ENCODE measurements around the gene GP2.

DNA sequence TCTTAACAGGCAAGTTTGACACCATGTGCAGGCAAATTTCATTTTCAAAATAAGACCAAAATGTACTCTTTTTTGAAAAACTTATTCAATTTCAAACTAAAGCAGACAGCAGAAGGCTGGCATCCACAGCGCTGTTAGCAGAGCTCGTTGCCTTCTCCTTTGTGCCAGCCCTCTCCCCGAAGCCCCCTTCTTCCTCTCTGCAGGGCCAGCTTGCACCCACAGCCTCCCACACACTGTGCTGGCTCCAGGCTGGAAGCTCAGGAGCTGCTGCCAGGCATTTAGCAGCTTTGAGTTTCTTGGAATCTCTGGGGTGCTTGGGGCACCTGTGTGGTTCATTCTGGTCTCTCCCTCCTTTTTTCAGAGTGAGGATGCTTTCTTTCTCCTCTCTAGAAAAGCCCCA, 37.7 kb downstream of the GP2 start:
- TF ChIP-seq, protein P1, sequence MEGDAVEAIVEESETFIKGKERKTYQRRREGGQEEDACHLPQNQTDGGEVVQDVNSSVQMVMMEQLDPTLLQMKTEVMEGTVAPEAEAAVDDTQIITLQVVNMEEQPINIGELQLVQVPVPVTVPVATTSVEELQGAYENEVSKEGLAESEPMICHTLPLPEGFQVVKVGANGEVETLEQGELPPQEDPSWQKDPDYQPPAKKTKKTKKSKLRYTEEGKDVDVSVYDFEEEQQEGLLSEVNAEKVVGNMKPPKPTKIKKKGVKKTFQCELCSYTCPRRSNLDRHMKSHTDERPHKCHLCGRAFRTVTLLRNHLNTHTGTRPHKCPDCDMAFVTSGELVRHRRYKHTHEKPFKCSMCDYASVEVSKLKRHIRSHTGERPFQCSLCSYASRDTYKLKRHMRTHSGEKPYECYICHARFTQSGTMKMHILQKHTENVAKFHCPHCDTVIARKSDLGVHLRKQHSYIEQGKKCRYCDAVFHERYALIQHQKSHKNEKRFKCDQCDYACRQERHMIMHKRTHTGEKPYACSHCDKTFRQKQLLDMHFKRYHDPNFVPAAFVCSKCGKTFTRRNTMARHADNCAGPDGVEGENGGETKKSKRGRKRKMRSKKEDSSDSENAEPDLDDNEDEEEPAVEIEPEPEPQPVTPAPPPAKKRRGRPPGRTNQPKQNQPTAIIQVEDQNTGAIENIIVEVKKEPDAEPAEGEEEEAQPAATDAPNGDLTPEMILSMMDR (IDR thresholded peaks at IDR 0.05; ENCODE audit: low read depth, low read length, missing input control): no peak
- TF ChIP-seq JUND (IDR thresholded peaks at IDR 0.05): no peak
- TF ChIP-seq, protein P2, sequence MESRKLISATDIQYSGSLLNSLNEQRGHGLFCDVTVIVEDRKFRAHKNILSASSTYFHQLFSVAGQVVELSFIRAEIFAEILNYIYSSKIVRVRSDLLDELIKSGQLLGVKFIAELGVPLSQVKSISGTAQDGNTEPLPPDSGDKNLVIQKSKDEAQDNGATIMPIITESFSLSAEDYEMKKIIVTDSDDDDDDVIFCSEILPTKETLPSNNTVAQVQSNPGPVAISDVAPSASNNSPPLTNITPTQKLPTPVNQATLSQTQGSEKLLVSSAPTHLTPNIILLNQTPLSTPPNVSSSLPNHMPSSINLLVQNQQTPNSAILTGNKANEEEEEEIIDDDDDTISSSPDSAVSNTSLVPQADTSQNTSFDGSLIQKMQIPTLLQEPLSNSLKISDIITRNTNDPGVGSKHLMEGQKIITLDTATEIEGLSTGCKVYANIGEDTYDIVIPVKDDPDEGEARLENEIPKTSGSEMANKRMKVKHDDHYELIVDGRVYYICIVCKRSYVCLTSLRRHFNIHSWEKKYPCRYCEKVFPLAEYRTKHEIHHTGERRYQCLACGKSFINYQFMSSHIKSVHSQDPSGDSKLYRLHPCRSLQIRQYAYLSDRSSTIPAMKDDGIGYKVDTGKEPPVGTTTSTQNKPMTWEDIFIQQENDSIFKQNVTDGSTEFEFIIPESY (IDR thresholded peaks at IDR 0.05): no peak
- no peak for TF ChIP-seq EGR1 (IDR thresholded peaks at IDR 0.05; ENCODE audit: low read depth in 2 of 2)
- TF ChIP-seq, protein P3, sequence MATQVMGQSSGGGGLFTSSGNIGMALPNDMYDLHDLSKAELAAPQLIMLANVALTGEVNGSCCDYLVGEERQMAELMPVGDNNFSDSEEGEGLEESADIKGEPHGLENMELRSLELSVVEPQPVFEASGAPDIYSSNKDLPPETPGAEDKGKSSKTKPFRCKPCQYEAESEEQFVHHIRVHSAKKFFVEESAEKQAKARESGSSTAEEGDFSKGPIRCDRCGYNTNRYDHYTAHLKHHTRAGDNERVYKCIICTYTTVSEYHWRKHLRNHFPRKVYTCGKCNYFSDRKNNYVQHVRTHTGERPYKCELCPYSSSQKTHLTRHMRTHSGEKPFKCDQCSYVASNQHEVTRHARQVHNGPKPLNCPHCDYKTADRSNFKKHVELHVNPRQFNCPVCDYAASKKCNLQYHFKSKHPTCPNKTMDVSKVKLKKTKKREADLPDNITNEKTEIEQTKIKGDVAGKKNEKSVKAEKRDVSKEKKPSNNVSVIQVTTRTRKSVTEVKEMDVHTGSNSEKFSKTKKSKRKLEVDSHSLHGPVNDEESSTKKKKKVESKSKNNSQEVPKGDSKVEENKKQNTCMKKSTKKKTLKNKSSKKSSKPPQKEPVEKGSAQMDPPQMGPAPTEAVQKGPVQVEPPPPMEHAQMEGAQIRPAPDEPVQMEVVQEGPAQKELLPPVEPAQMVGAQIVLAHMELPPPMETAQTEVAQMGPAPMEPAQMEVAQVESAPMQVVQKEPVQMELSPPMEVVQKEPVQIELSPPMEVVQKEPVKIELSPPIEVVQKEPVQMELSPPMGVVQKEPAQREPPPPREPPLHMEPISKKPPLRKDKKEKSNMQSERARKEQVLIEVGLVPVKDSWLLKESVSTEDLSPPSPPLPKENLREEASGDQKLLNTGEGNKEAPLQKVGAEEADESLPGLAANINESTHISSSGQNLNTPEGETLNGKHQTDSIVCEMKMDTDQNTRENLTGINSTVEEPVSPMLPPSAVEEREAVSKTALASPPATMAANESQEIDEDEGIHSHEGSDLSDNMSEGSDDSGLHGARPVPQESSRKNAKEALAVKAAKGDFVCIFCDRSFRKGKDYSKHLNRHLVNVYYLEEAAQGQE (IDR thresholded peaks at IDR 0.05): no peak
- no peak for TF ChIP-seq GABPA (IDR thresholded peaks at IDR 0.05 in 1 of 2, conservative IDR thresholded peaks at IDR 0.05 in 1 of 2)
- no peak for TF ChIP-seq RAD21 (IDR thresholded peaks at IDR 0.05)
- no peak for TF ChIP-seq NR2F2 (IDR thresholded peaks at IDR 0.05)
- TF ChIP-seq, protein P4, sequence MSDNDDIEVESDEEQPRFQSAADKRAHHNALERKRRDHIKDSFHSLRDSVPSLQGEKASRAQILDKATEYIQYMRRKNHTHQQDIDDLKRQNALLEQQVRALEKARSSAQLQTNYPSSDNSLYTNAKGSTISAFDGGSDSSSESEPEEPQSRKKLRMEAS (IDR thresholded peaks at IDR 0.05): no peak
- TF ChIP-seq FOXA2 (IDR thresholded peaks at IDR 0.05): no peak

All from liver (tissue), 3 donors.